DOHH2 (cell line): ENCODE data around the gene CCDC12.

Source experiments
- H3F3A ChIP-seq: fragments of 200-600 bp; sonication (generic), shearing (Covaris generic); 2 replicates; pipeline ENCODE4 v1.6.0; 2016; ENCODE audit warnings: antibody characterized with exemption, mild to moderate bottlenecking; ENCODE audit not compliant: control insufficient read depth, insufficient read depth
- H3K27ac ChIP-seq: fragments of 200-600 bp; sonication (generic); 2 replicates; pipeline ENCODE4 v1.5.1; 2014; ENCODE audit warnings: low read depth, mild to moderate bottlenecking, low read length, moderate library complexity
- H3K27me3 ChIP-seq: fragments of 200-600 bp; sonication (generic); 2 replicates; pipeline ENCODE4 v1.6.1; 2014; ENCODE audit warnings: mild to moderate bottlenecking, low read length, mixed read lengths; ENCODE audit not compliant: control insufficient read depth
- H3K36me3 ChIP-seq: fragments of 200-600 bp; sonication (generic); 2 replicates; pipeline ENCODE4 v1.6.1; 2014; ENCODE audit warnings: mild to moderate bottlenecking, low read length, moderate library complexity, mixed read lengths; ENCODE audit not compliant: control insufficient read depth
- H3K4me1 ChIP-seq: fragments of 200-600 bp; sonication (generic); 2 replicates; pipeline ENCODE4 v1.6.1; 2014; ENCODE audit warnings: mild to moderate bottlenecking, low read length, mixed read lengths; ENCODE audit not compliant: control insufficient read depth
- H3K4me2 ChIP-seq: fragments of 200-600 bp; sonication (generic); 2 replicates; pipeline ENCODE4 v1.6.0; 2014; ENCODE audit warnings: mild to moderate bottlenecking, low read length, moderate library complexity
- H3K4me3 ChIP-seq: fragments of 200-600 bp; sonication (generic); 2 replicates; pipeline ENCODE4 v1.5.1; 2014; ENCODE audit warnings: mild to moderate bottlenecking, low read length, mixed read lengths
- H3K79me2 ChIP-seq: fragments of 200-600 bp; sonication (generic); 2 replicates; pipeline ENCODE4 v1.6.1; 2014; ENCODE audit warnings: mild to moderate bottlenecking, low read length, mixed read lengths; ENCODE audit not compliant: control insufficient read depth
- H3K9me2 ChIP-seq: fragments of 200-600 bp; sonication (generic); replicated peaks from 2 replicates; pipeline ENCODE4 v1.6.1; 2014; ENCODE audit warnings: mild to moderate bottlenecking, low read length, mixed read lengths; ENCODE audit not compliant: control insufficient read depth
- H3K9me3 ChIP-seq: fragments of 200-600 bp; sonication (generic); 2 replicates; pipeline ENCODE4 v1.6.1; 2014; ENCODE audit warnings: antibody characterized with exemption, low read length, mixed read lengths; ENCODE audit not compliant: control insufficient read depth, insufficient read depth
- H4K20me1 ChIP-seq: fragments of 200-600 bp; sonication (generic); 2 replicates; pipeline ENCODE4 v1.6.0; 2014; ENCODE audit warnings: low read depth, mild to moderate bottlenecking, antibody characterized with exemption, low read length, moderate library complexity; ENCODE audit not compliant: control insufficient read depth, insufficient read depth
- CTCF ChIP-seq: fragments of 200-600 bp; sonication (generic); IDR thresholded peaks from one replicate; pipeline ENCODE4 v1.5.1; 2014; ENCODE audit warnings: antibody characterized with exemption, mild to moderate bottlenecking, low read depth, low read length; ENCODE audit not compliant: poor library complexity, severe bottlenecking
- EZH2phosphoT487 ChIP-seq: fragments of 200-600 bp; sonication (generic); IDR thresholded peaks from 2 replicates; pipeline ENCODE4 v1.6.1; 2017; ENCODE audit warnings: borderline replicate concordance, mild to moderate bottlenecking, antibody characterized with exemption, low read length, moderate library complexity, mixed read lengths

The CCDC12 gene

GRCh38 chr3:46875560-46875959 is 101.0 kb downstream of the CCDC12 start:
- no peaks in the 10 kb centered on the region for H3F3A ChIP-seq
- peaks cover 26% of the 10 kb centered on the region for H3K27me3 ChIP-seq
- no peak overlapping the region for H3K27ac ChIP-seq

GRCh38 chr3:46874430-46874829 is 102.1 kb downstream of the CCDC12 start:
- no peak for TF ChIP-seq EZH2phosphoT487
- TF ChIP-seq CTCF: no peak
- no peak overlapping the region for H3K27ac ChIP-seq
- no peaks in the 10 kb centered on the region for H3K79me2 ChIP-seq
- peaks cover 21% of the 10 kb centered on the region for H3K4me1 ChIP-seq
- no peak overlapping the region for H3K4me2 ChIP-seq
- H4K20me1 ChIP-seq: no peaks in the 10 kb centered on the region
- H3F3A ChIP-seq: no peaks in the 10 kb centered on the region
- no peaks in the 10 kb centered on the region for H3K9me2 ChIP-seq
- no peaks in the 10 kb centered on the region for H3K36me3 ChIP-seq
- H3K9me3 ChIP-seq: no peaks in the 10 kb centered on the region
- H3K27me3 ChIP-seq: peaks cover 28% of the 10 kb centered on the region
- H3K4me3 ChIP-seq: no peak overlapping the region

More at GRCh38 chr3:46875560-46875959, 101.0 kb downstream of the CCDC12 start:
- Histone ChIP-seq H3K4me2 (no peak overlapping the region), H3K9me2 (no peaks in the 10 kb centered on the region), H3K4me1 (peaks cover 21% of the 10 kb centered on the region), H3K79me2 (no peaks in the 10 kb centered on the region), H3K4me3 (no peak overlapping the region), H3K36me3 (no peaks in the 10 kb centered on the region), H4K20me1 (no peaks in the 10 kb centered on the region), H3K9me3 (no peaks in the 10 kb centered on the region)
- no peak for TF ChIP-seq EZH2phosphoT487
- TF ChIP-seq CTCF: no peak

- no peak overlapping the region for H3K27ac ChIP-seq
- peaks cover 33% of the 10 kb centered on the region for H3K27me3 ChIP-seq
- no peak overlapping the region for H3K4me3 ChIP-seq
- H3K9me3 ChIP-seq: no peaks in the 10 kb centered on the region
- no peak overlapping the region for H3K4me2 ChIP-seq
- no peaks in the 10 kb centered on the region for H3K36me3 ChIP-seq
- no peaks in the 10 kb centered on the region for H3K79me2 ChIP-seq
- no peaks in the 10 kb centered on the region for H3K9me2 ChIP-seq
- TF ChIP-seq CTCF (no peak), EZH2phosphoT487 (no peak)
- H3K4me1 ChIP-seq: peaks cover 21% of the 10 kb centered on the region
- no peaks in the 10 kb centered on the region for H4K20me1 ChIP-seq
- no peaks in the 10 kb centered on the region for H3F3A ChIP-seq
These were observed 103.0 kb downstream of the CCDC12 start for GRCh38 chr3:46873521-46873920.
